GM21360 (cell line): ENCODE data around the gene MESP1.

Experiments used
- ATAC-seq: cut with Tn5 transposase; IDR thresholded peaks from one replicate; pipeline ENCODE4 v1.9.1; 2021; ENCODE audit warnings: mild to moderate bottlenecking, moderate library complexity; ENCODE audit not compliant: unreplicated experiment

Gene MESP1

GRCh38 chr15:89732451-89733172 is 18.4 kb downstream of the MESP1 start:
- ATAC-seq = no peak

DNA sequence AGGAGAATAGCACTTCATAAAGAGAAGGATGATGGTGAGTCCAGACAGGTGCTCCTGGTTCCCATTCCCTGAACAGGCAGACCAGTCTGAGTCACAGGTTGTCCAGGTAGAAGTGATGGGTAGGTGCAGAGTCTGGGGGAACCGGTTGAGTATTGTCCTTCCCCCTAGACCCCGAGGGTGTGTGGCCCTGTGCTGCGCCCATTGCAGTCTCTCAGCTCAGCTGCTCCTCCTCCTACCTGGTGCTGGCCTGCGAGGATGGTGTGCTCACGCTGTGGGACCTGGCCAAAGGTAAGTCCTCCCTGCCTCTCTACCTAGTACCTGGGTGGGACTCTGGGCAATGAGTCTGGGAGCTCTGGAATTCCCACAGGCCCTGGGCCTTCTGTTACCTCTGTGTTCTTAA is 19.8 kb downstream of the MESP1 start:
- ATAC-seq = no peak

DNA sequence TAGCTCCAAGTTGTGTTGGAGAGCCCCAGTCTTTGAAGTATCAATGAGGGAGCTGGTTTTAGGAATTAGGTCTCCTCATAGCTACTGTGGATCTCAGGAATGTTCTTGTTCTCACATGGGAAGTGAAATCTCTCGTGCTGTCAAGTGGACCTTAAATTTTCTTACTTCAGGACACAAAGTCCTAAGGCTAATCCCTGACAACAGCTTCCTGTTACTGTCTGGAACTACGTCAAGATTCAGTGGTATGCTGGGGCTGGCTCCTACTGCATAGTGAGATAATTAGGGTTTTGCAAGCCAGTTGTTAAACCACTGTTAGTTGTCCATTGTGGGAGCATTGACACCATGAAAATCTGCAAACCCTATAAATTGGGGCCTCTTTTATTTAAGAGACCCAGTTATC is 22.8 kb downstream of the MESP1 start:
- ATAC-seq = no peak

- no peak for ATAC-seq
Measured at GRCh38 chr15:89725064-89725463, 26.0 kb downstream of the MESP1 start.

DNA sequence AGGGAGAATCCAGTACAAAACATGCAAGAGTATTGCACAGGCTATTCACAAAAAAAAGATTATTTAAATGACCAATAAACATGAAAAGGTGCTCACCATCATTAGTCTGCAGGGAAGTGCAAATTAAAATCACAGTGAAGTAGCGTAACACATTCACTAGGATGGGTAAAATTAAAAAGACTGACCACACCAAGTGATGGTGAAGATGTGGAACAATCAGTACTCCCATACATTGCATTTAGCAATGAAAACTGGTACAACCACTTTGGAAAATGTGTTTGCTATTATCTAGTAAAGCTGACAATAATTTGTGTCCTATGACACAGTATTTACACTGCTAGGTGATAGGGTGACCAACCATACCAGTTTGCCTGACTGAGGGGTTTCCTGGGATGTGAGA is 26.4 kb downstream of the MESP1 start:
- no peak for ATAC-seq

DNA sequence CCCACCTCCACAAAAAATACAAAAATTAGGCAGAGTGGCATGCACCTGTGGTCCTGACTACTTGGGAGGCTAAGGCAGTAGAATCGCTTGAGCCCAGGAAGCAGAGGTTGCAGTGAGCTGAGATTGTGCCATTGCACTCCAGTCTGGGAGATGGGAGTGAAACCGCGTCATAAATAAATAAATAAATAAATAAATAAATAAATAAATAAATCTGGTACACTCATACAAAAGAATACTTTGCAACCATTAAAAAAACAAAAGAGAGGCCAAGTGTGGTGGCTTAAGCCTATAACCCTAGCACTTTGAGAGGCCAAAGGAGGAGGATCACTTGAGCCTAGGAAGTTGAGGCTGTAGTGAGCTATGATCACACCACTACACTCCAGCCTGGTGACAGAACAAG is 28.0 kb downstream of the MESP1 start:
- no peak for ATAC-seq

DNA sequence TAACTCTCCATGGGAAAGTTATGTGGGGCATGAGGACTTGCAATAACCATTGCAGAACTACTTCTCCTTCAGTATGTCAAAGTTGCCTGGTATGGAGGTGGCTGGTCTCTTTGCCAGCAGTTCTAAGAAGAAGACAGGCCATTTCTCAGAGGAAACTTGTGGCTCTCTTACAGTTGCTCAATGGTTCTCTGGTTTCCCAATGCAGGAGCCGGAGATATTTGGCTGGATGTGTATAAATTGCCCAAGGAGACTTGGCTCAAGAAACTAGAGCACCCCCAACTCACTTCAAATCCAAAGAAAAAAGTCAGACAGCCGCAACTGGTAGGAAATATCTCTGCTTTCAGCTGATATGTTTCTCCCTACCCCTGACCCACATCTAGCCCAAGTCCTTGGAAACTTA is 36.3 kb downstream of the MESP1 start:
- no peak for ATAC-seq

GRCh38 chr15:89707577-89707976 is 43.5 kb downstream of the MESP1 start:
- ATAC-seq = no peak

- no peak for ATAC-seq
Measured at GRCh38 chr15:89704411-89704810, 46.6 kb downstream of the MESP1 start.
